GM15510 (cell line): ENCODE measurements around the gene OR9Q2.

Source experiments
- POLR2A ChIP-seq: IDR thresholded peaks from 3 replicates; pipeline ENCODE4 v1.6.1; 2011; ENCODE audit warnings: borderline replicate concordance; ENCODE audit not compliant: insufficient read length; ENCODE audit errors: extremely low read depth

OR9Q2 gene

DNA sequence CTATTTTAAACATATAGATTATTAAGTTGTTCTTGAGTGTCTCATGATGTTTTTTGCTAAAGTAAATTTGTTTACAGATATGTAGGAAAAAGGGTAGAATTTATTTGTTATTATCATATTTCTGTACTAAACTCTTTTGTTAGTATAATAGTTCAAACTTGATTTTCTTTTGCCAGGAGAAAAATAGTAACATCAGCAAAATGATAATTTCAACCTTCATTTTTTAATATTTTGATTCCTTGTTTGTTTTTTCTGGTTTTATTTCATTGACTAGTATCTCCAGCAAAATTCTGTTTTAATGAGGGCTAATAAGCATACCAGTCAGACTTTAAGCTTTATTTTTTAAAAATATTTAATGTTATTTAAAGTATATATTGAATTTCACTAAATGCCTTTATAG, 27.6 kb downstream of the OR9Q2 start:
- TF ChIP-seq POLR2A = no peak

DNA sequence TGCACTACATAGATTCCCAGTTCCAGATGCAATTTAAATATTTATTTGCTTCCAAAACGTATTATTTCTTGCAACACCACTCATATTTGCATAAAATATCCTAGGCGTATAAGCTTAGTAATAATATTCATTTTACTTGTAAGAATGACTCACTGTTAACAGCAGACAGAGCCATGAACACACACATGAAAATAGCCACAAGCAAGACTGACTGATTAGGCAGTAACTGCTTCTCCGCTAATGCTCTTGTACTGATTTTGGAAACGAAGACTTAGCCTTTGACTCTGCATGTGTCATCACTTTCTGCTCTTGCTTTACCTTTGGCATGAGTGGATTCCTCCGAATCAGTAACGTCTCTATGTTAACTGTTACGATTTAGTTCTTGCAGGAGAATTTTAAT, 33.9 kb downstream of the OR9Q2 start:
- no peak for TF ChIP-seq POLR2A

DNA sequence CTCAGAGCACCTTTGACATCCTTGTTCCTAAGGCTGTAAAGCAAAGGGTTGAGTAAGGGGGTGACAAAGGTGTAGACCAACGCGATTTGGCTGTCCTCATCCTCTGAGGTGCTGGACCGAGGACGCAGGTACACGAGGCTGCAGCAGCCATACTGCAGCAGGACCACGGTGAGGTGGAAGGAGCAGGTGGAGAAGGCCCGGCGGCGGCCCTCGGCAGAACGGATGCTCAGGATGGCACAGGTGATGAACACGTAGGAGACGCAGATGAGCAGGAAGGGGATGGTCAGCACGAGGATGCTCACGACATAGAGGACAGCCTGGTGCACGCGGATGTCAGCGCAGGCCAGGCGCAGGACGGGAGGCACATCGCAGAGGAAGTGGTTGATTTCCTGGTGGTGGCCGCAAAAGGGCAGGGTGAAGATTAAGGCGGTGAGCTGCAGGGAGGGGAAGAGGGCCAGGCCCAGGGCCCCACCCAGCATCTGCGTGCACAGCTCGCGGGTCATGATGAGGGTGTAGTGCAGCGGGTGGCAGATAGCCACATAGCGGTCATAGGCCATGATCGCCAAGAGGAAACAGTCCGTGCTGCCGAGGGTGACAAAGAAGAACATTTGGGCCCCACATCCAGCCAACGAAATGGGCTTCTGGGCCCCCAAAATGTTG, 39.2 kb downstream of the OR9Q2 start:
- TF ChIP-seq POLR2A = no peak
